GM12878 (cell line): ENCODE data around the gene RGS19. TPM values are rescaled to one million over a fixed set of nuclear protein-coding genes. Genes with fewer than 3 reads are reported as not detected.

Experiments
- HDAC6 ChIP-seq: fragments of 200-600 bp; sonication (generic); IDR thresholded peaks from one replicate; pipeline ENCODE4 v1.8.0; 2017; ENCODE audit warnings: antibody characterized with exemption; ENCODE audit not compliant: unreplicated experiment
- IKZF2 ChIP-seq, 2 experiments: fragments of 450-650 bp; IDR thresholded peaks; 2 replicates each; pipeline ENCODE4 v1.6.1; 2017; ENCODE audit warnings: mild to moderate bottlenecking in 2 of 2, moderate library complexity in 2 of 2
- LARP7 ChIP-seq: fragments of 450-650 bp; IDR thresholded peaks from 2 replicates; pipeline ENCODE4 v1.6.1; 2017; ENCODE audit warnings: mild to moderate bottlenecking
- NKRF ChIP-seq: fragments of 450-650 bp; conservative IDR thresholded peaks from 2 replicates; pipeline ENCODE4 v1.6.1; 2017; ENCODE audit warnings: mild to moderate bottlenecking, moderate library complexity
- RELA ChIP-seq: fragments of 450-650 bp; IDR thresholded peaks from 2 replicates; pipeline ENCODE4 v1.8.0; 2014; ENCODE audit warnings: borderline replicate concordance; ENCODE audit not compliant: partially characterized antibody
- RELB ChIP-seq: fragments of 450-650 bp; IDR thresholded peaks from 2 replicates; pipeline ENCODE4 v1.6.1; 2017; ENCODE audit warnings: low read depth, mild to moderate bottlenecking, moderate library complexity
- SIN3A ChIP-seq: IDR thresholded peaks from 2 replicates; pipeline ENCODE4 v1.6.1; 2012; ENCODE audit warnings: low read depth, low read length, improper control_type of control experiment
- SMC3 ChIP-seq: IDR thresholded peaks from 2 replicates; pipeline ENCODE4 v1.6.1; 2011; ENCODE audit warnings: low read length, improper control_type of control experiment, borderline replicate concordance
- TARDBP ChIP-seq: IDR thresholded peaks from 2 replicates; pipeline ENCODE4 v1.6.1; 2016; ENCODE audit warnings: borderline replicate concordance
- TCF12 ChIP-seq: IDR thresholded peaks from 2 replicates; pipeline ENCODE4 v1.6.1; 2011; ENCODE audit warnings: low read depth, mild to moderate bottlenecking, low read length
- ZNF207 ChIP-seq: fragments of 450-650 bp; IDR thresholded peaks from 2 replicates; pipeline ENCODE4 v1.6.1; 2014; ENCODE audit warnings: antibody characterized with exemption, mild to moderate bottlenecking, borderline replicate concordance
- ZNF687 ChIP-seq: fragments of 450-650 bp; IDR thresholded peaks from 2 replicates; pipeline ENCODE4 v1.6.1; 2017; ENCODE audit warnings: mild to moderate bottlenecking, moderate library complexity
- polyA plus RNA-seq, 11 experiments: library from polyadenylated mRNA; depleted of rRNA in 4 of 11; unstranded in 6 of 11; stranded (reverse) in 5 of 11; fragments of >200 nt; fragmentation: Nextera tagmentation in 4 of 11; fragmentation: Illumina TruSeq in 1 of 11; extraction: Ambion mirVana in 4 of 11; extraction: Trizol in 1 of 11; gene quantifications; 1 replicate in 1 of 11; 2 replicates in 10 of 11; pipeline versions ENCODE4 v1.2.1 to v1.2.3, GENCODE V29; 2011 to 2016; ENCODE audit warnings: inconsistent platforms in 2 of 11, missing spikeins in 2 of 11, low read depth in 1 of 11
- total RNA-seq, 4 experiments: library from RNA; depleted of rRNA in 3 of 4; stranded (reverse); fragments of >200 nt in 3 of 4; fragmentation: Illumina TruSeq in 1 of 4; extraction: Trizol in 1 of 4; gene quantifications; 2 replicates each; pipeline versions ENCODE4 v1.2.1 to v1.2.3, GENCODE V29; 2013 to 2021
- TF ChIP-seq, protein P1 (sequence below): IDR thresholded peaks from 2 replicates; pipeline ENCODE4 v1.6.1; 2012; ENCODE audit warnings: low read depth, low read length, improper control_type of control experiment
- TF ChIP-seq, protein P2 (sequence below): fragments of 150-350 bp; IDR thresholded peaks from 2 replicates; pipeline ENCODE4 v1.6.1; 2014; ENCODE audit warnings: mild to moderate bottlenecking, low read depth, low read length
- TF ChIP-seq, protein P3 (sequence below): fragments of 450-650 bp; IDR thresholded peaks from 2 replicates; pipeline ENCODE4 v1.6.1; 2017; ENCODE audit warnings: mild to moderate bottlenecking, moderate library complexity

Gene RGS19
- total and polyA plus RNA-seq, 10 of the 15 experiments (the other 5 are each of a cell fraction or from before 2014, with no cell fraction given): 0.82 to 62.4 (median 39.8) TPM

DNA sequence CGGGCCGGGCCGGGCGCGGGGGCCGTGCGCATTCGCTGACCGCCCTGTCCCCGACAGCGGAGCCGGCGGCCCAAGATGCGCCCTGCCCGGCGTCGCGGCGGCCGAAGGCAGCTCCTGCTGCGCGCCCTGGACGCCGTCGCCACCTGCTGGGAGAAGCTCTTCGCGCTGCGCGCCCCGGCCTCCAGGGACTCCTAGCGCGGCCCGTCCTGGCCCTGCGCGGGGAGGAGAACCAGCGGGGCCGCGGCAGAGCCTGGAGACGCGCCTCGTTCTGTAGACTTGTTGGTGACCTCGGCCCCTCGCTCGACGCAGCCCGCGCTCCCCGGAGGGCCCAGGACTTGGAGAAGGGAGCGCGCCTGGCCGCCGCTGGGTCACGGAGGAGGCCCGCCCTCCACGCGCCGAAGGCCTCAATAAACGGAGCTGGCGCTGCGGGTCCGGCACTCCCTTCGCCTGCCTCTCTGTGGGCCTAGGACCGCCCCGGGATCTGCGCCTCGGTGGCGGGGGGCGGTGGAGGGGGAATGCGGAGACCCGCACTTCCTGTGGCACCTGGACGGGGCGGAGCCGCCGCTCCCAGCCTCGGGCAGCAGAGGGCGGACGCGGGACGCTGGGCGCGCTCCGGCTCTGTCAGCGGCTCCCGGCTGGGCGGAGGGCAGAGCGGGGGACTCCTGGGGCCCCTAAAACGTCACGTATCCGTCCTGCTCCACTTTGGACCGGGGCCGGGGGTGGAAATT is 40.6 kb downstream of the RGS19 start (continued):
- TF ChIP-seq NKRF (peak; percentile 76), ZNF207 (peak; percentile 91), RELB (peak; percentile 46; the same call in 1 of the 2 replicates), HDAC6 (peak; percentile 100), IKZF2 (IDR thresholded peaks at IDR 0.05) (peak; percentile 43 to 62; a peak in 2 of 4 replicates), SMC3 (peak; percentile 61), TCF12 (peak; percentile 78), TARDBP (no peak), RELA (peak; percentile 43), SIN3A (no peak), ZNF687 (peak; percentile 90), LARP7 (peak; percentile 97)
- TF ChIP-seq, protein P1, sequence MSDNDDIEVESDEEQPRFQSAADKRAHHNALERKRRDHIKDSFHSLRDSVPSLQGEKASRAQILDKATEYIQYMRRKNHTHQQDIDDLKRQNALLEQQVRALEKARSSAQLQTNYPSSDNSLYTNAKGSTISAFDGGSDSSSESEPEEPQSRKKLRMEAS: no peak; the same call in 1 of the 2 replicates
- TF ChIP-seq, protein P2, sequence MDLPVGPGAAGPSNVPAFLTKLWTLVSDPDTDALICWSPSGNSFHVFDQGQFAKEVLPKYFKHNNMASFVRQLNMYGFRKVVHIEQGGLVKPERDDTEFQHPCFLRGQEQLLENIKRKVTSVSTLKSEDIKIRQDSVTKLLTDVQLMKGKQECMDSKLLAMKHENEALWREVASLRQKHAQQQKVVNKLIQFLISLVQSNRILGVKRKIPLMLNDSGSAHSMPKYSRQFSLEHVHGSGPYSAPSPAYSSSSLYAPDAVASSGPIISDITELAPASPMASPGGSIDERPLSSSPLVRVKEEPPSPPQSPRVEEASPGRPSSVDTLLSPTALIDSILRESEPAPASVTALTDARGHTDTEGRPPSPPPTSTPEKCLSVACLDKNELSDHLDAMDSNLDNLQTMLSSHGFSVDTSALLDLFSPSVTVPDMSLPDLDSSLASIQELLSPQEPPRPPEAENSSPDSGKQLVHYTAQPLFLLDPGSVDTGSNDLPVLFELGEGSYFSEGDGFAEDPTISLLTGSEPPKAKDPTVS: no peak
- TF ChIP-seq, protein P3, sequence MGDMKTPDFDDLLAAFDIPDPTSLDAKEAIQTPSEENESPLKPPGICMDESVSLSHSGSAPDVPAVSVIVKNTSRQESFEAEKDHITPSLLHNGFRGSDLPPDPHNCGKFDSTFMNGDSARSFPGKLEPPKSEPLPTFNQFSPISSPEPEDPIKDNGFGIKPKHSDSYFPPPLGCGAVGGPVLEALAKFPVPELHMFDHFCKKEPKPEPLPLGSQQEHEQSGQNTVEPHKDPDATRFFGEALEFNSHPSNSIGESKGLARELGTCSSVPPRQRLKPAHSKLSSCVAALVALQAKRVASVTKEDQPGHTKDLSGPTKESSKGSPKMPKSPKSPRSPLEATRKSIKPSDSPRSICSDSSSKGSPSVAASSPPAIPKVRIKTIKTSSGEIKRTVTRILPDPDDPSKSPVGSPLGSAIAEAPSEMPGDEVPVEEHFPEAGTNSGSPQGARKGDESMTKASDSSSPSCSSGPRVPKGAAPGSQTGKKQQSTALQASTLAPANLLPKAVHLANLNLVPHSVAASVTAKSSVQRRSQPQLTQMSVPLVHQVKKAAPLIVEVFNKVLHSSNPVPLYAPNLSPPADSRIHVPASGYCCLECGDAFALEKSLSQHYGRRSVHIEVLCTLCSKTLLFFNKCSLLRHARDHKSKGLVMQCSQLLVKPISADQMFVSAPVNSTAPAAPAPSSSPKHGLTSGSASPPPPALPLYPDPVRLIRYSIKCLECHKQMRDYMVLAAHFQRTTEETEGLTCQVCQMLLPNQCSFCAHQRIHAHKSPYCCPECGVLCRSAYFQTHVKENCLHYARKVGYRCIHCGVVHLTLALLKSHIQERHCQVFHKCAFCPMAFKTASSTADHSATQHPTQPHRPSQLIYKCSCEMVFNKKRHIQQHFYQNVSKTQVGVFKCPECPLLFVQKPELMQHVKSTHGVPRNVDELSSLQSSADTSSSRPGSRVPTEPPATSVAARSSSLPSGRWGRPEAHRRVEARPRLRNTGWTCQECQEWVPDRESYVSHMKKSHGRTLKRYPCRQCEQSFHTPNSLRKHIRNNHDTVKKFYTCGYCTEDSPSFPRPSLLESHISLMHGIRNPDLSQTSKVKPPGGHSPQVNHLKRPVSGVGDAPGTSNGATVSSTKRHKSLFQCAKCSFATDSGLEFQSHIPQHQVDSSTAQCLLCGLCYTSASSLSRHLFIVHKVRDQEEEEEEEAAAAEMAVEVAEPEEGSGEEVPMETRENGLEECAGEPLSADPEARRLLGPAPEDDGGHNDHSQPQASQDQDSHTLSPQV: peak; percentile 62; the same call in 1 of the 2 replicates
